Loucy (cell line): ENCODE measurements around the gene TRMT10B.

Experiments used
- H2AFZ ChIP-seq: fragments of 200-600 bp; sonication (generic); 2 replicates; pipeline ENCODE4 v1.6.0; 2016; ENCODE audit warnings: antibody characterized with exemption, mild to moderate bottlenecking, low read length, moderate library complexity
- H3F3A ChIP-seq: fragments of 200-600 bp; 2 replicates; pipeline ENCODE4 v1.6.0; 2016; ENCODE audit warnings: antibody characterized with exemption, low read depth, mild to moderate bottlenecking
- H3K27me3 ChIP-seq: fragments of 200-600 bp; sonication (generic); 2 replicates; pipeline ENCODE4 v1.6.1; 2014; ENCODE audit warnings: low read length, mild to moderate bottlenecking; ENCODE audit not compliant: insufficient read depth, poor library complexity, severe bottlenecking
- H3K36me3 ChIP-seq: fragments of 200-600 bp; sonication (generic); 2 replicates; pipeline ENCODE4 v1.6.1; 2016; ENCODE audit warnings: low read length; ENCODE audit not compliant: insufficient read depth
- H3K4me1 ChIP-seq: fragments of 200-600 bp; sonication (generic); 2 replicates; pipeline ENCODE4 v1.5.1; 2014; ENCODE audit warnings: low read length, mild to moderate bottlenecking; ENCODE audit not compliant: insufficient read depth, poor library complexity, severe bottlenecking
- H3K4me2 ChIP-seq: fragments of 200-600 bp; sonication (generic); 2 replicates; pipeline ENCODE4 v1.6.0; 2014; ENCODE audit warnings: antibody characterized with exemption, low read length, low read depth, mild to moderate bottlenecking; ENCODE audit not compliant: poor library complexity, severe bottlenecking
- H3K4me3 ChIP-seq: fragments of 200-600 bp; sonication (generic); 2 replicates; pipeline ENCODE4 v1.5.1; 2014; ENCODE audit warnings: low read length, mild to moderate bottlenecking, mixed read lengths; ENCODE audit not compliant: poor library complexity, severe bottlenecking
- H3K79me2 ChIP-seq: fragments of 200-600 bp; sonication (generic); 2 replicates; pipeline ENCODE4 v1.6.1; 2014; ENCODE audit warnings: low read length; ENCODE audit not compliant: insufficient read depth
- H3K9ac ChIP-seq: fragments of 200-600 bp; sonication (generic); 2 replicates; pipeline ENCODE4 v1.6.0; 2014; ENCODE audit warnings: mild to moderate bottlenecking, low read depth, low read length, moderate library complexity; ENCODE audit not compliant: poor library complexity, severe bottlenecking
- H3K9me2 ChIP-seq: fragments of 200-600 bp; sonication (generic); replicated peaks from 2 replicates; pipeline ENCODE4 v1.6.1; 2016; ENCODE audit warnings: low read depth, low read length, mixed read lengths
- H3K9me3 ChIP-seq: fragments of 200-600 bp; sonication (generic); 2 replicates; pipeline ENCODE4 v1.6.1; 2014; ENCODE audit warnings: mild to moderate bottlenecking, antibody characterized with exemption, low read length, low read depth; ENCODE audit not compliant: insufficient read depth
- H4K20me1 ChIP-seq: fragments of 200-600 bp; sonication (generic); 2 replicates; pipeline ENCODE4 v1.6.0; 2014; ENCODE audit warnings: antibody characterized with exemption, low read length, mild to moderate bottlenecking; ENCODE audit not compliant: insufficient read depth, poor library complexity, severe bottlenecking
- EZH2phosphoT487 ChIP-seq: fragments of 200-600 bp; IDR thresholded peaks from 2 replicates; pipeline ENCODE4 v1.6.1; 2018; ENCODE audit warnings: antibody characterized with exemption, mild to moderate bottlenecking, moderate library complexity, borderline replicate concordance
- TF ChIP-seq, protein P1 (sequence below): fragments of 200-600 bp; sonication (generic); conservative IDR thresholded peaks from 2 replicates; pipeline ENCODE4 v1.5.1; 2014; ENCODE audit warnings: mild to moderate bottlenecking, antibody characterized with exemption, low read length

TRMT10B gene

DNA sequence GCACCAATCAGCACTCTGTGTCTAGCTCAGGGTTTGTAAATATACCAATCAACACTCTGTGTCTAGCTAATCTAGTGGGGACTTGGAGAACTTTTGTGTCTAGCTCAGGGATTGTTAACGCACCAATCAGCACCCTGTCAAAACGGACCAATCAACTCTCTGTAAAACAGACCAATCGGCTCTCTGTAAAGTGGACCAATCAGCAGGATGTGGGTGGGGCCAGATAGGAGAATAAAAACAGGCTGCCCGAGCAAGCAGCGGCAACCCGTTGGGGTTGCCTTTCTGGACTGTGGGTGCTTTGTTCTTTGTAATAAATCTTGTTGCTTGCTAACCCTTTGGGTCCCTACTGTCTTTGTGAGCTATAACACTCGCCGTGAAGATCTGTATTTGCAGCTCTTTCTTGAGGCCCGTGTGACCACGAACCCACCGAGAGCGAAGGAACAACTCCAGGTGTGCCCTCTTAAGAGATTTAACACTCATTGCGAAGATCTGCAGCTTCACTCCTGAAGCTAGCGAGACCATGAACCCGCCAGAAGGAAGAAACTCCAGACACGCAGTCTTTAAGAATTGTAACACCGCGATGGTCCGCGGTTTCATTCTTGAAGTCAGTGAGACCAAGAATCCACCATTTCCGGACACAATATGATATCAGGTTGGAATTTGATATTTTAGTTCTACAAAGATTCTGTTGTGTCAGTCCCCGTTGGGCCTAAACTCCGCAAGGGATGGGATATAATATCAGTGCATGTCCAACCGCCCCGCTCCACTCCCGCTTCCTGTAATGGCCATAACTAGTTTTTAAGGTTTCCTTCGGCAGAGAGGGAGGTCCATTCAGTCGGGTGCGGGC lies 740 bp upstream of the TRMT10B start:
- Histone ChIP-seq H3K36me3 (no peaks in the 10 kb centered on the region), H3K4me2 (peak overlapping the region; percentile 98), H2AFZ (peak overlapping the region; percentile 94), H3K79me2 (peaks cover 11% of the 10 kb centered on the region), H3K9me3 (no peaks in the 10 kb centered on the region), H3K27me3 (no peaks in the 10 kb centered on the region), H3K4me3 (peak overlapping the region; percentile 99), H3F3A (no peaks in the 10 kb centered on the region), H3K9ac (peak overlapping the region; percentile 92), H3K9me2 (no peaks in the 10 kb centered on the region), H3K4me1 (peaks cover 11% of the 10 kb centered on the region), H4K20me1 (peaks cover 5% of the 10 kb centered on the region)
- no peak for TF ChIP-seq EZH2phosphoT487
- TF ChIP-seq, protein P1, sequence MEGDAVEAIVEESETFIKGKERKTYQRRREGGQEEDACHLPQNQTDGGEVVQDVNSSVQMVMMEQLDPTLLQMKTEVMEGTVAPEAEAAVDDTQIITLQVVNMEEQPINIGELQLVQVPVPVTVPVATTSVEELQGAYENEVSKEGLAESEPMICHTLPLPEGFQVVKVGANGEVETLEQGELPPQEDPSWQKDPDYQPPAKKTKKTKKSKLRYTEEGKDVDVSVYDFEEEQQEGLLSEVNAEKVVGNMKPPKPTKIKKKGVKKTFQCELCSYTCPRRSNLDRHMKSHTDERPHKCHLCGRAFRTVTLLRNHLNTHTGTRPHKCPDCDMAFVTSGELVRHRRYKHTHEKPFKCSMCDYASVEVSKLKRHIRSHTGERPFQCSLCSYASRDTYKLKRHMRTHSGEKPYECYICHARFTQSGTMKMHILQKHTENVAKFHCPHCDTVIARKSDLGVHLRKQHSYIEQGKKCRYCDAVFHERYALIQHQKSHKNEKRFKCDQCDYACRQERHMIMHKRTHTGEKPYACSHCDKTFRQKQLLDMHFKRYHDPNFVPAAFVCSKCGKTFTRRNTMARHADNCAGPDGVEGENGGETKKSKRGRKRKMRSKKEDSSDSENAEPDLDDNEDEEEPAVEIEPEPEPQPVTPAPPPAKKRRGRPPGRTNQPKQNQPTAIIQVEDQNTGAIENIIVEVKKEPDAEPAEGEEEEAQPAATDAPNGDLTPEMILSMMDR = no peak

DNA sequence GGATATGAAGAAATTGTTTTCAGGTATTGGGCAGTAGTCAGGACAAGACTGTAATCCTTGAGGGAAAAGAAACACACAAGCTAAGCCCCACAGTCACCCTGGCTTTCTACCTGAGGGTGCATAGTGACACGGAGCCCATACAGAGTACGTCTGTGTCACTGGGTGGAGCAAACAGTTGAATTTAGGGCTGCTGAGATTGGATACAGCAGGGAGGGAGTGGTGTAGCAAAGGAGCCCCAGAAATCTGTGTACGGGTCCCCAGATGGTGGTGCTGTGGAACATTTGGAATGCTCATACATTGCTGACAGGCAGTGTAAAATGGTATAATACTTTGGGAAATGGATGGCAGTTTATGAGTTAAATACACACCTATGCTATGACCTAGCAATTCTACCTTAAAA lies 5.1 kb downstream of the TRMT10B start:
- peaks cover 11% of the 10 kb centered on the region for H3K79me2 ChIP-seq
- no peaks in the 10 kb centered on the region for H3F3A ChIP-seq
- H3K36me3 ChIP-seq = no peaks in the 10 kb centered on the region
- TF ChIP-seq, protein P1 = no peak
- TF ChIP-seq EZH2phosphoT487 = no peak
- H3K9me3 ChIP-seq = no peaks in the 10 kb centered on the region
- H4K20me1 ChIP-seq = peaks cover 5% of the 10 kb centered on the region
- H3K4me1 ChIP-seq = peaks cover 11% of the 10 kb centered on the region
- H3K9ac ChIP-seq = no peak overlapping the region
- no peak overlapping the region for H2AFZ ChIP-seq
- H3K4me3 ChIP-seq = no peak overlapping the region
- H3K4me2 ChIP-seq = no peak overlapping the region
- H3K27me3 ChIP-seq = no peaks in the 10 kb centered on the region
- H3K9me2 ChIP-seq = no peaks in the 10 kb centered on the region

DNA sequence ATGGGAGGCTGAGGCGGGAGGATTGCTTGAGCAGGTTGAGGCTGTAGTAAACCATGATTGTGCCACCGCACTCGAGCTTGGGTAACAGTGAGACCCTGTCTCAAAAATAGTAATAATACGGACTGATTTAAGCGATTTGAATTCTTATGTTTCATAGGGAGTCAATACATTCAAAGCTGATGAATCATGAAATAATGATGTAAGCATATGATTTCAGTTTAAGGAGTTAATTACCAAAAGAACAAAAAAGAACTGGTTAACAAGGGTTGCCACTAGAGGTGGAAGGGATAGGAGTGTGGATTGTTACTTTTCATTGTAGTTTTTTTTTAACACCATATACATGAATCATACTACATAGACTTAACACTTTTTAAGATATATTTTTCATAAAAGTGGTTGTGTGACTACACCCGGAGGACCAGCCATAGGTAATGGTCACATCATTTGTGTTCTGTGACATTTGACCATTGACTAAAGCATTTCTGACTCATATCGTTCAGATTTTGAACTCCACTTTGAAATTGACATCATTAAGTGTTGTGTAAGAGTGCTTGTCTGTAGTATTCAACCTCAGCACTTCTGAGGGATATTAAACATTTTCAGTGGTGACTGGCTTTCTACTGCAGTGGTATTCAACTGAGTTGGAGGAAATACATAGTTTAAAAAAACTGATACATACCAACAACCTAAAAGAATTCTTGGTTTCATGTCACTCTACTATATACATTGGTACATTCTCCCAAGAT lies 7.0 kb downstream of the TRMT10B start:
- Histone ChIP-seq H3K4me2 (no peak overlapping the region), H2AFZ (no peak overlapping the region), H3K4me3 (no peak overlapping the region), H3K9ac (no peak overlapping the region), H3K36me3 (no peaks in the 10 kb centered on the region), H3K27me3 (no peaks in the 10 kb centered on the region), H3K79me2 (no peaks in the 10 kb centered on the region), H3F3A (no peaks in the 10 kb centered on the region), H3K9me3 (no peaks in the 10 kb centered on the region), H3K4me1 (peaks cover under 1% of the 10 kb centered on the region), H3K9me2 (no peaks in the 10 kb centered on the region), H4K20me1 (no peaks in the 10 kb centered on the region)
- TF ChIP-seq EZH2phosphoT487 = no peak
- TF ChIP-seq, protein P1 = no peak
